Panc1 (cell line): ENCODE measurements around the gene DMBT1. TPM values are rescaled to one million over a fixed set of nuclear protein-coding genes. Genes with fewer than 3 reads are reported as not detected.

Source experiments
- ATAC-seq: fragments of 200-7000 bp; cut with Tn5 transposase; 2 replicates; pipeline ENCODE4 v1.9.1; 2020; ENCODE audit warnings: mild to moderate bottlenecking, moderate library complexity
- BruUV-seq: library from RNA; stranded (reverse); fragments of 400-500 nt; replicated peaks from 2 replicates; lab custom pipeline; 2021; lab: Mats Ljungman, UMichigan
- CTCF ChIA-PET: fragments of 300-600 bp; sonication (Branson Sonifier 250); formaldehyde crosslinking; loops from one replicate; lab custom pipeline; 2022; ENCODE audit warnings: antibody characterized with exemption; lab: Charles Lee
- POLR2A ChIA-PET: fragments of 300-600 bp; sonication (Branson Sonifier 250); formaldehyde crosslinking; loops from one replicate; lab custom pipeline; 2022; ENCODE audit warnings: antibody characterized with exemption; lab: Charles Lee
- DNase-seq: peaks from one replicate; pipeline ENCODE4 v3.0.0-alpha.2; 2010; ENCODE audit warnings: low read depth, low spot score
- H3K27ac ChIP-seq: 2 replicates; pipeline ENCODE4 v1.5.1; 2011; ENCODE audit warnings: mild to moderate bottlenecking, low read length, inconsistent platforms
- H3K27me3 ChIP-seq: fragments of 200-500 bp; sonication (Bioruptor generic); 2 replicates; pipeline ENCODE4 v1.6.0; 2014; ENCODE audit warnings: low read length, inconsistent platforms; ENCODE audit not compliant: control insufficient read depth, insufficient read depth
- H3K36me3 ChIP-seq: fragments of 200-500 bp; sonication (Bioruptor generic); 2 replicates; pipeline ENCODE4 v1.5.1; 2014; ENCODE audit warnings: inconsistent platforms, mild to moderate bottlenecking, low read length, moderate library complexity; ENCODE audit not compliant: control insufficient read depth, insufficient read depth
- H3K4me1 ChIP-seq: 2 replicates; pipeline ENCODE4 v1.5.1; 2011; ENCODE audit warnings: inconsistent platforms, mild to moderate bottlenecking, low read length, moderate library complexity; ENCODE audit not compliant: control insufficient read depth, insufficient read depth
- H3K4me3 ChIP-seq, 2 experiments: 2 replicates each; pipeline ENCODE4 v1.5.1; 2011 to 2012; ENCODE audit warnings: low read depth in 2 of 2, low read length in 2 of 2, mild to moderate bottlenecking in 2 of 2, inconsistent platforms in 1 of 2, moderate library complexity in 1 of 2
- H3K9me3 ChIP-seq: fragments of 200-500 bp; sonication (Bioruptor generic); 2 replicates; pipeline ENCODE4 v1.5.1; 2014; ENCODE audit warnings: low read depth, mild to moderate bottlenecking, inconsistent platforms, low read length, moderate library complexity; ENCODE audit not compliant: control insufficient read depth, insufficient read depth
- POLR2AphosphoS5 ChIP-seq: IDR thresholded peaks from 2 replicates; pipeline ENCODE4 v1.6.1; 2012; ENCODE audit warnings: mild to moderate bottlenecking, low read depth, low read length, moderate library complexity
- SIN3A ChIP-seq: IDR thresholded peaks from 2 replicates; pipeline ENCODE4 v1.6.1; 2012; ENCODE audit warnings: low read depth, mild to moderate bottlenecking, low read length, moderate library complexity, borderline replicate concordance; ENCODE audit not compliant: insufficient read depth
- TCF7L2 ChIP-seq: IDR thresholded peaks from 2 replicates; pipeline ENCODE4 v1.6.1; 2011; ENCODE audit warnings: mild to moderate bottlenecking, low read depth, low read length, inconsistent platforms
- in situ Hi-C: cut with HindIII; loops from 2 replicates; pipeline ENCODE4 v1.10.0; 2016; ENCODE audit warnings: low sequenced_read_pairs, low pct_unique_long_range_greater_than_20kb
- intact Hi-C: fragments of 100-400 bp; cut with micrococcal nuclease; formaldehyde crosslinking; loops from one replicate; pipeline ENCODE4 v1.10.0; 2022; ENCODE audit not compliant: unreplicated experiment
- total RNA-seq: library from RNA; stranded (reverse); gene quantifications from one replicate; pipeline ENCODE4 v1.2.1, GENCODE V29; 2021; ENCODE audit not compliant: unreplicated experiment
- TF ChIP-seq, protein P1 (sequence below), 2 experiments: IDR thresholded peaks; 2 replicates each; pipeline ENCODE4 v1.6.1; 2011 to 2012; ENCODE audit warnings: low read depth in 2 of 2, control low read depth in 1 of 2, low read length in 1 of 2, mild to moderate bottlenecking in 1 of 2, moderate library complexity in 1 of 2; ENCODE audit not compliant: insufficient read depth in 1 of 2
- TF ChIP-seq, protein P2 (sequence below): fragments of 450-650 bp; IDR thresholded peaks from 2 replicates; pipeline ENCODE4 v1.5.1; 2017; ENCODE audit warnings: mild to moderate bottlenecking

Gene DMBT1
- total RNA-seq, 1 experiment from 2014 or later, result 0.05 TPM

DNA sequence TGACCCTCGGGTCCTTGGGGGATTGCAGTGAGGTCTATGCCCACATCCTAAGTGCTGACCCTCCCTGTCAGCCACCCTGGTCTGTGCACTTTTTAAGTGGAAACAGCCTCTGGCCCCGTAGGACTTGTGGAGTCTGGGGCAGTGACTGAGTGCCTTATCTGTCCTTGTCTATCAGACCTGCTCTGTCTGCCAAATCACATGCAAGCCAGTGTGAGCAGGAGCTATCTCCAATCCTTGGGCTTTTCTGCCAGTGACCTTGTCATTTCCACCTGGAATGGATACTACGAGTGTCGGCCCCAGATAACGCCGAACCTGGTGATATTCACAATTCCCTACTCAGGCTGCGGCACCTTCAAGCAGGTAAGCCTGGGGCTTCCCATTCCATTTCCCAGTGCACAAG is 76.4 kb downstream of the DMBT1 start:
- H3K27me3 ChIP-seq, result peaks cover 3% of the 10 kb centered on the region
- no TSS peak for BruUV-seq
- in situ Hi-C loops (no loop called here), intact Hi-C loops (no loop called here)
- ATAC-seq (no peak), DNase-seq (no peak)
- no peaks in the 10 kb centered on the region for H3K4me1 ChIP-seq
- TF ChIP-seq TCF7L2, result no peak
- POLR2A ChIA-PET, result no interaction called here
- H3K4me3 ChIP-seq, result no peak overlapping the region
- H3K36me3 ChIP-seq, result no peaks in the 10 kb centered on the region
- CTCF ChIA-PET, result no interaction called here
- H3K9me3 ChIP-seq, result no peaks in the 10 kb centered on the region
- H3K27ac ChIP-seq, result no peak overlapping the region

GRCh38 chr10:122637376-122637775 is 76.8 kb downstream of the DMBT1 start:
- BruUV-seq, result no TSS peak
- intact Hi-C loops, result no loop called here
- Histone ChIP-seq H3K27me3 (peaks cover 3% of the 10 kb centered on the region), H3K36me3 (no peaks in the 10 kb centered on the region), H3K4me1 (no peaks in the 10 kb centered on the region), H3K27ac (no peak overlapping the region), H3K4me3 (no peak overlapping the region), H3K9me3 (no peaks in the 10 kb centered on the region)
- no peak for DNase-seq
- no peak for TF ChIP-seq SIN3A
- TF ChIP-seq, protein P1, sequence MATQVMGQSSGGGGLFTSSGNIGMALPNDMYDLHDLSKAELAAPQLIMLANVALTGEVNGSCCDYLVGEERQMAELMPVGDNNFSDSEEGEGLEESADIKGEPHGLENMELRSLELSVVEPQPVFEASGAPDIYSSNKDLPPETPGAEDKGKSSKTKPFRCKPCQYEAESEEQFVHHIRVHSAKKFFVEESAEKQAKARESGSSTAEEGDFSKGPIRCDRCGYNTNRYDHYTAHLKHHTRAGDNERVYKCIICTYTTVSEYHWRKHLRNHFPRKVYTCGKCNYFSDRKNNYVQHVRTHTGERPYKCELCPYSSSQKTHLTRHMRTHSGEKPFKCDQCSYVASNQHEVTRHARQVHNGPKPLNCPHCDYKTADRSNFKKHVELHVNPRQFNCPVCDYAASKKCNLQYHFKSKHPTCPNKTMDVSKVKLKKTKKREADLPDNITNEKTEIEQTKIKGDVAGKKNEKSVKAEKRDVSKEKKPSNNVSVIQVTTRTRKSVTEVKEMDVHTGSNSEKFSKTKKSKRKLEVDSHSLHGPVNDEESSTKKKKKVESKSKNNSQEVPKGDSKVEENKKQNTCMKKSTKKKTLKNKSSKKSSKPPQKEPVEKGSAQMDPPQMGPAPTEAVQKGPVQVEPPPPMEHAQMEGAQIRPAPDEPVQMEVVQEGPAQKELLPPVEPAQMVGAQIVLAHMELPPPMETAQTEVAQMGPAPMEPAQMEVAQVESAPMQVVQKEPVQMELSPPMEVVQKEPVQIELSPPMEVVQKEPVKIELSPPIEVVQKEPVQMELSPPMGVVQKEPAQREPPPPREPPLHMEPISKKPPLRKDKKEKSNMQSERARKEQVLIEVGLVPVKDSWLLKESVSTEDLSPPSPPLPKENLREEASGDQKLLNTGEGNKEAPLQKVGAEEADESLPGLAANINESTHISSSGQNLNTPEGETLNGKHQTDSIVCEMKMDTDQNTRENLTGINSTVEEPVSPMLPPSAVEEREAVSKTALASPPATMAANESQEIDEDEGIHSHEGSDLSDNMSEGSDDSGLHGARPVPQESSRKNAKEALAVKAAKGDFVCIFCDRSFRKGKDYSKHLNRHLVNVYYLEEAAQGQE (IDR thresholded peaks at IDR 0.05; ENCODE audit: insufficient read depth in 1 of 2, low read depth in 2 of 2, low read length in 1 of 2), result no peak
- no peak for TF ChIP-seq POLR2AphosphoS5
- TF ChIP-seq, protein P2, sequence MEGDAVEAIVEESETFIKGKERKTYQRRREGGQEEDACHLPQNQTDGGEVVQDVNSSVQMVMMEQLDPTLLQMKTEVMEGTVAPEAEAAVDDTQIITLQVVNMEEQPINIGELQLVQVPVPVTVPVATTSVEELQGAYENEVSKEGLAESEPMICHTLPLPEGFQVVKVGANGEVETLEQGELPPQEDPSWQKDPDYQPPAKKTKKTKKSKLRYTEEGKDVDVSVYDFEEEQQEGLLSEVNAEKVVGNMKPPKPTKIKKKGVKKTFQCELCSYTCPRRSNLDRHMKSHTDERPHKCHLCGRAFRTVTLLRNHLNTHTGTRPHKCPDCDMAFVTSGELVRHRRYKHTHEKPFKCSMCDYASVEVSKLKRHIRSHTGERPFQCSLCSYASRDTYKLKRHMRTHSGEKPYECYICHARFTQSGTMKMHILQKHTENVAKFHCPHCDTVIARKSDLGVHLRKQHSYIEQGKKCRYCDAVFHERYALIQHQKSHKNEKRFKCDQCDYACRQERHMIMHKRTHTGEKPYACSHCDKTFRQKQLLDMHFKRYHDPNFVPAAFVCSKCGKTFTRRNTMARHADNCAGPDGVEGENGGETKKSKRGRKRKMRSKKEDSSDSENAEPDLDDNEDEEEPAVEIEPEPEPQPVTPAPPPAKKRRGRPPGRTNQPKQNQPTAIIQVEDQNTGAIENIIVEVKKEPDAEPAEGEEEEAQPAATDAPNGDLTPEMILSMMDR, result no peak
- no peak for TF ChIP-seq TCF7L2
- in situ Hi-C loops, result no loop called here
- ATAC-seq, result no peak
- CTCF ChIA-PET, result no interaction called here
- POLR2A ChIA-PET, result no interaction called here

GRCh38 chr10:122638106-122638505 is 77.6 kb downstream of the DMBT1 start:
- intact Hi-C loops, result no loop called here
- ChIA-PET POLR2A (no interaction called here), CTCF (interaction anchor here (0.7 kb wide), 1 partner anchor 202 kb away, joined by 3 read pairs; no protein-coding TSS in a partner anchor)
- H3K36me3 ChIP-seq, result no peaks in the 10 kb centered on the region
- DNase-seq (no peak), ATAC-seq (no peak)
- in situ Hi-C loops, result no loop called here
- TF ChIP-seq, protein P2, result no peak
- TF ChIP-seq, protein P1 (IDR thresholded peaks at IDR 0.05; ENCODE audit: insufficient read depth in 1 of 2, low read depth in 2 of 2, low read length in 1 of 2), result no peak
- TF ChIP-seq TCF7L2 (no peak), POLR2AphosphoS5 (no peak), SIN3A (no peak)
- H3K27ac ChIP-seq, result no peak overlapping the region
- H3K9me3 ChIP-seq, result no peaks in the 10 kb centered on the region
- H3K4me3 ChIP-seq, result no peak overlapping the region
- BruUV-seq, result no TSS peak
- H3K27me3 ChIP-seq, result peaks cover 3% of the 10 kb centered on the region
- no peaks in the 10 kb centered on the region for H3K4me1 ChIP-seq
